ENCODE measurements around the gene VMP1. TPM values are rescaled to one million over a fixed set of nuclear protein-coding genes. Genes with fewer than 3 reads are reported as not detected.

The VMP1 gene
- total and polyA plus RNA-seq, 2 of the 13 experiments (the other 11 are each of a cell fraction or from before 2014, with no cell fraction given) = 186 to 271 TPM

GRCh38 chr17:59838052-59838916, 130.8 kb downstream of the VMP1 start (continued):
- TF ChIP-seq SNRNP70 (IDR thresholded peaks at IDR 0.05; ENCODE audit: low read depth, low read length) (peak; percentile 75; the same call in 1 of the 2 replicates), ZNF687 (CRISPR knock-in tag; IDR thresholded peaks at IDR 0.05) (no peak), KLF9 (CRISPR knock-in tag; IDR thresholded peaks at IDR 0.05; ENCODE audit: low read depth) (no peak), PAXIP1 (CRISPR knock-in tag; conservative IDR thresholded peaks at IDR 0.05) (no peak), NKX3-1 (CRISPR knock-in tag; IDR thresholded peaks at IDR 0.05) (no peak), SUZ12 (IDR thresholded peaks at IDR 0.05; ENCODE audit: low read depth, low read length) (no peak), MTERF4 (CRISPR knock-in tag; IDR thresholded peaks at IDR 0.05) (no peak), ZNF326 (CRISPR knock-in tag; IDR thresholded peaks at IDR 0.05; ENCODE audit: borderline replicate concordance) (no peak), SOX13 (IDR thresholded peaks at IDR 0.05) (no peak), SOX13 (CRISPR knock-in tag; conservative IDR thresholded peaks at IDR 0.05 in 1 of 2, IDR thresholded peaks at IDR 0.05 in 1 of 2) (no peak), KLF13 (CRISPR knock-in tag; IDR thresholded peaks at IDR 0.05) (no peak), GPBP1L1 (CRISPR knock-in tag; IDR thresholded peaks at IDR 0.05) (no peak), DRAP1 (CRISPR knock-in tag; IDR thresholded peaks at IDR 0.05) (no peak)
